Common myeloid progenitor, CD34-positive (primary cell): ENCODE data around the gene SLC7A1.

Experiments
- CTCF ChIA-PET: fragments of 350-600 bp; sonication (Branson Sonifier 250); formaldehyde crosslinking; loops from one replicate; lab custom pipeline; 2021; ENCODE audit warnings: antibody characterized with exemption; lab: Charles Lee
- POLR2A ChIA-PET: fragments of 350-600 bp; sonication (Branson Sonifier 250); formaldehyde crosslinking; loops from one replicate; lab custom pipeline; 2021; ENCODE audit warnings: antibody characterized with exemption; lab: Charles Lee
- DNase-seq, 3 donors: peaks; one replicate each; pipeline versions ENCODE4 v3.0.0 to v3.0.0-alpha.2; 2013
- H3K27ac ChIP-seq, 2 experiments: 1 replicate in 1 of 2; 2 replicates in 1 of 2; pipeline ENCODE4 v1.7.0; 2013; ENCODE audit warnings: inconsistent platforms in 2 of 2, low read length in 2 of 2, mild to moderate bottlenecking in 2 of 2, low read depth in 1 of 2, moderate library complexity in 1 of 2; ENCODE audit not compliant: severe bottlenecking in 2 of 2, insufficient read depth in 1 of 2, poor library complexity in 1 of 2
- H3K27me3 ChIP-seq, 5 experiments: replicated peaks in 2 of 5; 1 replicate in 3 of 5; 2 replicates in 2 of 5; pipeline versions ENCODE4 v1.6.1 to v1.7.0; 2013; ENCODE audit warnings: low read length in 4 of 5, mild to moderate bottlenecking in 2 of 5, moderate library complexity in 2 of 5, inconsistent platforms in 1 of 5; ENCODE audit not compliant: insufficient read depth in 5 of 5, control insufficient read depth in 4 of 5
- H3K36me3 ChIP-seq, 4 experiments: 1 replicate in 2 of 4; 2 replicates in 2 of 4; pipeline versions ENCODE4 v1.6.1 to v1.7.0; 2013; ENCODE audit warnings: low read length in 3 of 4, control low read depth in 1 of 4, mild to moderate bottlenecking in 1 of 4; ENCODE audit not compliant: control insufficient read depth in 4 of 4, insufficient read depth in 4 of 4
- H3K4me1 ChIP-seq, 4 experiments: 1 replicate in 3 of 4; 2 replicates in 1 of 4; pipeline versions ENCODE4 v1.6.1 to v1.7.1; 2013; ENCODE audit warnings: low read length in 3 of 4, mild to moderate bottlenecking in 3 of 4, control low read depth in 1 of 4, inconsistent platforms in 1 of 4, moderate library complexity in 1 of 4; ENCODE audit not compliant: control insufficient read depth in 4 of 4, insufficient read depth in 4 of 4; ENCODE audit errors: control extremely low read depth in 1 of 4
- H3K4me3 ChIP-seq, 7 experiments: 1 replicate in 4 of 7; 2 replicates in 3 of 7; pipeline versions ENCODE4 v1.5.1 to v1.7.0; 2013; ENCODE audit warnings: mild to moderate bottlenecking in 7 of 7, low read length in 6 of 7, moderate library complexity in 6 of 7, inconsistent platforms in 2 of 7, low read depth in 2 of 7, control low read depth in 1 of 7; ENCODE audit not compliant: insufficient read depth in 4 of 7, control insufficient read depth in 1 of 7; ENCODE audit errors: extremely low read depth in 1 of 7
- H3K9me3 ChIP-seq, 5 experiments: 1 replicate in 4 of 5; 2 replicates in 1 of 5; pipeline versions ENCODE4 v1.6.1 to v1.7.1; 2013; ENCODE audit warnings: low read length in 4 of 5, mild to moderate bottlenecking in 2 of 5, inconsistent platforms in 1 of 5, low read depth in 1 of 5, moderate library complexity in 1 of 5; ENCODE audit not compliant: control insufficient read depth in 4 of 5, insufficient read depth in 2 of 5; ENCODE audit errors: control extremely low read depth in 1 of 5
- WGBS: methylation state at CpG from one replicate; pipeline ENCODE4 v1.1.5; 2013; ENCODE audit not compliant: insufficient coverage; 5-methylcytosine and 5-hydroxymethylcytosine counted together

SLC7A1 gene

GRCh38 chr13:29527916-29528315, 67.6 kb downstream of the SLC7A1 start:
- DNase-seq: no peak
- Histone ChIP-seq H3K4me3 (no peak overlapping the region), H3K27ac (no peak overlapping the region), H3K4me1 (no peaks in the 10 kb centered on the region), H3K27me3 (no peaks in the 10 kb centered on the region), H3K9me3 (no peaks in the 10 kb centered on the region), H3K36me3 (peaks cover 21 to 90% (median 72%) of the 10 kb centered on the region in 4 experiments)
- POLR2A ChIA-PET: no interaction called here
- 100% methylated on average over 4 of the region's 5 CpGs for WGBS
- CTCF ChIA-PET: no interaction called here

- peaks cover 20 to 90% (median 70%) of the 10 kb centered on the region in 4 experiments for H3K36me3 ChIP-seq
- H3K27ac ChIP-seq: no peak overlapping the region
- H3K4me3 ChIP-seq: no peak overlapping the region
- ChIA-PET POLR2A (no interaction called here), CTCF (no interaction called here)
- 98% methylated on average over 8 of the region's 8 CpGs for WGBS
- DNase-seq: no peak
- H3K4me1 ChIP-seq: no peaks in the 10 kb centered on the region
- no peaks in the 10 kb centered on the region for H3K9me3 ChIP-seq
- H3K27me3 ChIP-seq: no peaks in the 10 kb centered on the region
Observed at GRCh38 chr13:29527511-29527910, 68.0 kb downstream of the SLC7A1 start.

DNA sequence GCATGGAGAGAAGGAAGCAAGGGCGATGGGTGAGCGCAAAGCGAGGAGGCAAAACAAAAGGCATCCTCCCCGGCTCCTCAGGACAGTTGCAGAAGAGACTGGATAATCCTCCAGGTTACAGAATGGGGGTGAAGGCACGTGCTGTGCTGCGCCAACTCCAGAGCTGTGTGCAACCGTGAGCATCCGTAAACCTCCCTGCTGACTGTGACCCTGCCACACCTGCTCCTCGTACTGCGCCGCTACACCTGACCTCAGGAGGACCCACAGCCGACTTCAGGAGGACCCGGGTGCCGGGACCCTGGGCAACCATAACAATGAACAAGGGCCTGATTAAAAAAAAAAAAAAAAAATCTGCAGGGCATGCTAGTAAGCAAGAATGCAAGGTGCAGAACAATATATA, 68.7 kb downstream of the SLC7A1 start:
- Histone ChIP-seq H3K4me3 (no peak overlapping the region), H3K9me3 (no peaks in the 10 kb centered on the region), H3K36me3 (peaks cover 16 to 90% (median 71%) of the 10 kb centered on the region in 4 experiments), H3K27ac (no peak overlapping the region), H3K27me3 (no peaks in the 10 kb centered on the region), H3K4me1 (no peaks in the 10 kb centered on the region)
- WGBS: 99% methylated on average over 10 of the region's 14 CpGs
- ChIA-PET POLR2A (no interaction called here), CTCF (interaction anchor here (0.6 kb wide), 1 partner anchor 16 kb away, joined by 3 read pairs; no protein-coding TSS in a partner anchor)
- DNase-seq: no peak

GRCh38 chr13:29525757-29526156, 69.7 kb downstream of the SLC7A1 start:
- WGBS: 100% methylated on average over 5 of the region's 7 CpGs
- H3K27ac ChIP-seq: no peak overlapping the region
- no peaks in the 10 kb centered on the region for H3K27me3 ChIP-seq
- POLR2A ChIA-PET: no interaction called here
- H3K9me3 ChIP-seq: no peaks in the 10 kb centered on the region
- CTCF ChIA-PET: no interaction called here
- H3K36me3 ChIP-seq: peaks cover 19 to 93% (median 73%) of the 10 kb centered on the region in 4 experiments
- H3K4me1 ChIP-seq: no peaks in the 10 kb centered on the region
- no peak for DNase-seq
- no peak overlapping the region for H3K4me3 ChIP-seq

GRCh38 chr13:29524641-29525040, 70.8 kb downstream of the SLC7A1 start:
- H3K4me1 ChIP-seq: no peaks in the 10 kb centered on the region
- no peak for DNase-seq
- no peak overlapping the region for H3K27ac ChIP-seq
- no peaks in the 10 kb centered on the region for H3K9me3 ChIP-seq
- H3K36me3 ChIP-seq: peaks cover 19 to 93% (median 70%) of the 10 kb centered on the region in 4 experiments
- CTCF ChIA-PET: no interaction called here
- H3K27me3 ChIP-seq: no peaks in the 10 kb centered on the region
- WGBS: 95% methylated on average over 9 of the region's 9 CpGs
- H3K4me3 ChIP-seq: no peak overlapping the region
- POLR2A ChIA-PET: no interaction called here

DNA sequence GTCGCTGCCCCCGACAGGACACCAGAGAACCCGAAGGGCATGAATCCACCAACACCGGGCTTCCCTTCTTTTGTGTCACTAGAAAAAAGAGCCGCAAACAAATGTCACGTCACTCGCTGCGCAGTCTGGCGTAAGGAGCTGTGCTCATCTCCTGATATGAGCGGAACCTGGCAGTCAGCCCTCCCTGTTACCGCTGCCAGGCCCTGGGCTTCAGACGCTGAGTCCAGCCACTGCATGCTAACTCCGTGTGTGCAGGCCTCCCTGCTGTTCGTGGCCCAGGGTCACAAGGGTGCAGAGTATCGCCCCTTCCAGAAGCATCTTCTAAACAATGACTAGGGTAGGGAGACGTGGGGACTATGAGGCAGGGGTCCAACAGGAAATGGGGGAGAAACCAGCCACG, 71.3 kb downstream of the SLC7A1 start:
- no peak overlapping the region for H3K4me3 ChIP-seq
- H3K4me1 ChIP-seq: no peaks in the 10 kb centered on the region
- WGBS: 95% methylated on average over 16 of the region's 17 CpGs
- no peak for DNase-seq
- CTCF ChIA-PET: no interaction called here
- POLR2A ChIA-PET: no interaction called here
- no peaks in the 10 kb centered on the region for H3K27me3 ChIP-seq
- no peaks in the 10 kb centered on the region for H3K9me3 ChIP-seq
- H3K27ac ChIP-seq: no peak overlapping the region
- H3K36me3 ChIP-seq: peaks cover 18 to 93% (median 70%) of the 10 kb centered on the region in 4 experiments

DNA sequence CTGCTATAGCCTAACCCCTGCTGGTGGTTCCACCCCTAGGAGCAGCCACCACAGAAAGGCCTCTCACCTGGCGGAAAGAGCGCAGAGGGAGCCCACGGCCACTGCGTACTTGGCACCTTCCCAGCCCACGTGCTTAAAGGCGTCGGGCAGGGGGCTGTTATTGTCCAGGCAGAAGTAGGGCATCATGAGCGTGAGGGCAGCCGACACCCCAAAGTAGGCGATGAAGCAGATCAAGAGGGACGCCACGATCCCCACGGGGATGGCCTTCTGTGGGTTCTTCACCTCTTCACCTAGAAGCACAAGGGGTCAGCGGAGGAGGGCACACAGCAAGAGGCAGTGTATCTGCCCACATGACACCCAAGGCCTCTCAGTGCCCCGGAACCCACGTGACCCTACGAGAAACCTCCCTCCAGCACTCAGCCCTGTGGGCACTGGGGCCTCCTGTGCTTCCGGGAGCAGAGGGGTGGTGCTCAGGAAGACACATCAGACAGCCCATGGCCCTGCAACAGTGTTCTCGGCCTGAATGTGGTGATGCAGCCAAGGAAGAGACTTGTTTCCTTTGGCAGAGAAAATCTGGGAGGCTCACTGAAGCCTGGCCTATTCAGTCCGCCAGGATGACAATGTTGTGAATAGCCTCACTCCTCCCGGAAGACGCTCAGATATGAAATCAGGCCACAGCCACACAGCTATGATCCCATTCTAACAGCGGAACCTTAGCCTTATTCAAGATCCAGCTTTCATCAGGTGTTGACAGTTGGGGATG, 72.1 kb downstream of the SLC7A1 start:
- CTCF ChIA-PET: interaction anchor here (1.4 kb wide), 1 partner anchor 15 kb away, joined by 5 read pairs; no protein-coding TSS in a partner anchor
- Histone ChIP-seq H3K9me3 (no peaks in the 10 kb centered on the region), H3K4me1 (no peaks in the 10 kb centered on the region), H3K27me3 (no peaks in the 10 kb centered on the region), H3K36me3 (peaks cover 20 to 93% (median 71%) of the 10 kb centered on the region in 4 experiments), H3K27ac (no peak overlapping the region), H3K4me3 (no peak overlapping the region)
- 97% methylated on average over 20 of the region's 23 CpGs for WGBS
- POLR2A ChIA-PET: no interaction called here
- no peak for DNase-seq
